HepG2 (cell line): ENCODE data around the gene DLEC1. TPM values are rescaled to one million over a fixed set of nuclear protein-coding genes. Genes with fewer than 3 reads are reported as not detected.

ENCODE experiments used
- AKAP8 ChIP-seq: sonication (generic); formaldehyde crosslinking; IDR thresholded peaks from 2 replicates; pipeline ENCODE4 v1.5.1; 2020; ENCODE audit warnings: mild to moderate bottlenecking, missing genetic modification reagents
- CCDC6 ChIP-seq: sonication (generic); formaldehyde crosslinking; IDR thresholded peaks from 2 replicates; pipeline ENCODE4 v1.8.1; 2022; ENCODE audit warnings: mild to moderate bottlenecking, missing genetic modification reagents, moderate library complexity
- CHCHD3 ChIP-seq: sonication (generic); formaldehyde crosslinking; IDR thresholded peaks from 2 replicates; pipeline ENCODE4 v1.8.0; 2022; ENCODE audit warnings: mild to moderate bottlenecking, missing genetic modification reagents, moderate library complexity
- ELF1 ChIP-seq: sonication (generic); formaldehyde crosslinking; IDR thresholded peaks from 2 replicates; pipeline ENCODE4 v1.4.0; 2020; ENCODE audit warnings: missing genetic modification reagents
- GATAD2A ChIP-seq: IDR thresholded peaks from 2 replicates; pipeline ENCODE4 v1.6.1; 2016
- LCORL ChIP-seq, 2 experiments: fragments of 450-650 bp in 1 of 2; sonication (generic) in 1 of 2; formaldehyde crosslinking in 1 of 2; IDR thresholded peaks; 2 replicates each; pipeline versions ENCODE4 v1.5.0 to v1.6.1; 2017 to 2020; ENCODE audit warnings: antibody characterized with exemption in 1 of 2, missing genetic modification reagents in 1 of 2
- POGZ ChIP-seq: sonication (generic); formaldehyde crosslinking; IDR thresholded peaks from 2 replicates; pipeline ENCODE4 v1.4.0; 2020; ENCODE audit warnings: mild to moderate bottlenecking, missing genetic modification reagents
- REPIN1 ChIP-seq: sonication (generic); formaldehyde crosslinking; IDR thresholded peaks from 2 replicates; pipeline ENCODE4 v1.8.0; 2022; ENCODE audit warnings: missing genetic modification reagents, low read depth, mild to moderate bottlenecking, borderline replicate concordance
- SETDB1 ChIP-seq: sonication (generic); formaldehyde crosslinking; IDR thresholded peaks from 2 replicates; pipeline ENCODE4 v1.5.1; 2020; ENCODE audit warnings: missing genetic modification reagents, mild to moderate bottlenecking, borderline replicate concordance
- SMAD1 ChIP-seq: sonication (generic); formaldehyde crosslinking; IDR thresholded peaks from 2 replicates; pipeline ENCODE4 v1.4.0; 2020; ENCODE audit warnings: missing genetic modification reagents, low read depth, mild to moderate bottlenecking, borderline replicate concordance
- SNRNP70 ChIP-seq: fragments of 200-400 bp; formaldehyde crosslinking; IDR thresholded peaks from 2 replicates; pipeline ENCODE4 v1.6.1; 2017; ENCODE audit warnings: mild to moderate bottlenecking, low read depth, low read length, moderate library complexity
- ZNF333 ChIP-seq: sonication (generic); formaldehyde crosslinking; IDR thresholded peaks from 2 replicates; pipeline ENCODE4 v1.4.0; 2020; ENCODE audit warnings: mild to moderate bottlenecking, missing genetic modification reagents, borderline replicate concordance
- ZNF350 ChIP-seq: sonication (generic); formaldehyde crosslinking; IDR thresholded peaks from 2 replicates; pipeline ENCODE4 v1.4.0; 2020; ENCODE audit warnings: mild to moderate bottlenecking, low read depth, missing genetic modification reagents, borderline replicate concordance
- ZNF709 ChIP-seq: sonication (generic); formaldehyde crosslinking; IDR thresholded peaks from 2 replicates; pipeline ENCODE4 v1.5.0; 2020; ENCODE audit warnings: mild to moderate bottlenecking, missing genetic modification reagents
- ZNF782 ChIP-seq: sonication (generic); formaldehyde crosslinking; IDR thresholded peaks from 2 replicates; pipeline ENCODE4 v1.4.0; 2020; ENCODE audit warnings: missing genetic modification reagents, mild to moderate bottlenecking, borderline replicate concordance
- polyA plus RNA-seq, 8 experiments: library from polyadenylated mRNA; depleted of rRNA in 3 of 8; stranded (reverse) in 7 of 8; unstranded in 1 of 8; fragments of >200 nt; fragmentation: Illumina TruSeq in 4 of 8; extraction: Trizol in 4 of 8; gene quantifications; 2 replicates each; pipeline versions ENCODE4 v1.2.1 to v1.2.3, GENCODE V29; 2011 to 2016; ENCODE audit warnings: low read depth in 4 of 8, missing spikeins in 1 of 8, mixed read lengths in 1 of 8; ENCODE audit not compliant: insufficient read depth in 1 of 8
- total RNA-seq, 5 experiments: library from RNA; depleted of rRNA; stranded (reverse); fragments of >200 nt; fragmentation: Illumina TruSeq; extraction: Trizol; gene quantifications; 2 replicates each; pipeline ENCODE4 v1.2.3, GENCODE V29; 2016; ENCODE audit warnings: low read depth in 1 of 5
- TF ChIP-seq, protein P1 (sequence below), 2 experiments: sonication (generic) in 1 of 2; formaldehyde crosslinking in 1 of 2; IDR thresholded peaks; 2 replicates each; pipeline versions ENCODE4 v1.6.1 to v1.9.0; 2014 to 2022; ENCODE audit warnings: antibody characterized with exemption in 1 of 2, borderline replicate concordance in 1 of 2, inconsistent platforms in 1 of 2, low read depth in 1 of 2, missing genetic modification reagents in 1 of 2
- TF ChIP-seq, protein P2 (sequence below): sonication (generic); formaldehyde crosslinking; IDR thresholded peaks from 2 replicates; pipeline ENCODE4 v1.8.1; 2022; ENCODE audit warnings: mild to moderate bottlenecking, missing genetic modification reagents
- TF ChIP-seq, protein P3 (sequence below): sonication (generic); formaldehyde crosslinking; IDR thresholded peaks from 2 replicates; pipeline ENCODE4 v1.8.1; 2022; ENCODE audit warnings: low read depth, mild to moderate bottlenecking, missing genetic modification reagents

The DLEC1 gene
- total and polyA plus RNA-seq, 2 of the 13 experiments (the other 11 are each of a cell fraction or from before 2014, with no cell fraction given), result 0.09 TPM; not detected in 1

DNA sequence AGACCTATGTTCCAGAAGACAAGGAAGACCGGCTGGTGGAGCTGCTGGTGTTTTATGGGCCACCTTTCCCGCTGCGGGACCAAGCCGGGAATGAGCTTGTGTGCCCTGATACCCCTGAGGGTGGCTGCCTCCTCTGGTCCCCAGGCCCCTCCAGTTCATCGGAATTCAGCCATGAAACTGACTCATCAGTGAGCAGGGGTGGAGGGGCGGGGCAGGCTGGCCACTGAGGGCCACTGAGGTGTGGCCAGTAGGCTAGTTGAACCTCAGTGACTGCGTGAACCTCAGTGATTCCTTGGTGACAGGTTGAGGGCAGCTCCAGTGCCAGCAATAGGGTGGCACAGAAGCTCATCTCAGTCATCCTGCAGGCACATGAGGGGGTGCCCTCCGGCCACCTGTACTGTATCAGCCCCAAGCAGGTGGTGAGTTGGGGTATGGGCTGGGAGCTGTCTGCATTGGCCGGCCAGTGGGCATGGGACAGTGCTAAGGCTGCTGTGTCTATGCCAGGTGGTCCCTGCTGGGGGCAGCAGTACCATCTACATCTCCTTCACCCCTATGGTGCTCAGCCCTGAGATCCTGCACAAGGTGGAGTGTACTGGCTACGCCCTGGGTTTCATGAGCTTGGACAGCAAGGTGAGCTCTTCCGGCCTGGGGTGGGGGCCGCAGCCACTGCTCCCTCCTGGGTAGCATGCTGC is 77.6 kb downstream of the DLEC1 start (continued):
- TF ChIP-seq, protein P1, sequence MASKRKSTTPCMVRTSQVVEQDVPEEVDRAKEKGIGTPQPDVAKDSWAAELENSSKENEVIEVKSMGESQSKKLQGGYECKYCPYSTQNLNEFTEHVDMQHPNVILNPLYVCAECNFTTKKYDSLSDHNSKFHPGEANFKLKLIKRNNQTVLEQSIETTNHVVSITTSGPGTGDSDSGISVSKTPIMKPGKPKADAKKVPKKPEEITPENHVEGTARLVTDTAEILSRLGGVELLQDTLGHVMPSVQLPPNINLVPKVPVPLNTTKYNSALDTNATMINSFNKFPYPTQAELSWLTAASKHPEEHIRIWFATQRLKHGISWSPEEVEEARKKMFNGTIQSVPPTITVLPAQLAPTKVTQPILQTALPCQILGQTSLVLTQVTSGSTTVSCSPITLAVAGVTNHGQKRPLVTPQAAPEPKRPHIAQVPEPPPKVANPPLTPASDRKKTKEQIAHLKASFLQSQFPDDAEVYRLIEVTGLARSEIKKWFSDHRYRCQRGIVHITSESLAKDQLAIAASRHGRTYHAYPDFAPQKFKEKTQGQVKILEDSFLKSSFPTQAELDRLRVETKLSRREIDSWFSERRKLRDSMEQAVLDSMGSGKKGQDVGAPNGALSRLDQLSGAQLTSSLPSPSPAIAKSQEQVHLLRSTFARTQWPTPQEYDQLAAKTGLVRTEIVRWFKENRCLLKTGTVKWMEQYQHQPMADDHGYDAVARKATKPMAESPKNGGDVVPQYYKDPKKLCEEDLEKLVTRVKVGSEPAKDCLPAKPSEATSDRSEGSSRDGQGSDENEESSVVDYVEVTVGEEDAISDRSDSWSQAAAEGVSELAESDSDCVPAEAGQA (IDR thresholded peaks at IDR 0.05; ENCODE audit: low read depth), result no peak
- TF ChIP-seq, protein P1 (CRISPR knock-in tag; IDR thresholded peaks at IDR 0.05; ENCODE audit: borderline replicate concordance), result no peak
- TF ChIP-seq POGZ (no peak), GATAD2A (CRISPR knock-in tag) (no peak), ZNF782 (CRISPR knock-in tag) (no peak), REPIN1 (CRISPR knock-in tag) (no peak; the same call in 1 of the 2 replicates), SETDB1 (no peak), SNRNP70 (no peak), AKAP8 (CRISPR knock-in tag) (peak; percentile 96), ZNF709 (CRISPR knock-in tag) (no peak), ZNF350 (CRISPR knock-in tag) (no peak), CCDC6 (CRISPR knock-in tag) (no peak), ELF1 (CRISPR knock-in tag) (no peak), CHCHD3 (no peak), ZNF333 (CRISPR knock-in tag) (0 out of 2 replicates have a peak, but pooled peaks have one; percentile 46), SMAD1 (CRISPR knock-in tag) (no peak), LCORL (IDR thresholded peaks at IDR 0.05) (no peak), LCORL (CRISPR knock-in tag; IDR thresholded peaks at IDR 0.05) (no peak)
- TF ChIP-seq, protein P2, sequence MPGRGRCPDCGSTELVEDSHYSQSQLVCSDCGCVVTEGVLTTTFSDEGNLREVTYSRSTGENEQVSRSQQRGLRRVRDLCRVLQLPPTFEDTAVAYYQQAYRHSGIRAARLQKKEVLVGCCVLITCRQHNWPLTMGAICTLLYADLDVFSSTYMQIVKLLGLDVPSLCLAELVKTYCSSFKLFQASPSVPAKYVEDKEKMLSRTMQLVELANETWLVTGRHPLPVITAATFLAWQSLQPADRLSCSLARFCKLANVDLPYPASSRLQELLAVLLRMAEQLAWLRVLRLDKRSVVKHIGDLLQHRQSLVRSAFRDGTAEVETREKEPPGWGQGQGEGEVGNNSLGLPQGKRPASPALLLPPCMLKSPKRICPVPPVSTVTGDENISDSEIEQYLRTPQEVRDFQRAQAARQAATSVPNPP (CRISPR knock-in tag), result 0 out of 2 replicates have a peak, but pooled peaks have one; percentile 29
- TF ChIP-seq, protein P3, sequence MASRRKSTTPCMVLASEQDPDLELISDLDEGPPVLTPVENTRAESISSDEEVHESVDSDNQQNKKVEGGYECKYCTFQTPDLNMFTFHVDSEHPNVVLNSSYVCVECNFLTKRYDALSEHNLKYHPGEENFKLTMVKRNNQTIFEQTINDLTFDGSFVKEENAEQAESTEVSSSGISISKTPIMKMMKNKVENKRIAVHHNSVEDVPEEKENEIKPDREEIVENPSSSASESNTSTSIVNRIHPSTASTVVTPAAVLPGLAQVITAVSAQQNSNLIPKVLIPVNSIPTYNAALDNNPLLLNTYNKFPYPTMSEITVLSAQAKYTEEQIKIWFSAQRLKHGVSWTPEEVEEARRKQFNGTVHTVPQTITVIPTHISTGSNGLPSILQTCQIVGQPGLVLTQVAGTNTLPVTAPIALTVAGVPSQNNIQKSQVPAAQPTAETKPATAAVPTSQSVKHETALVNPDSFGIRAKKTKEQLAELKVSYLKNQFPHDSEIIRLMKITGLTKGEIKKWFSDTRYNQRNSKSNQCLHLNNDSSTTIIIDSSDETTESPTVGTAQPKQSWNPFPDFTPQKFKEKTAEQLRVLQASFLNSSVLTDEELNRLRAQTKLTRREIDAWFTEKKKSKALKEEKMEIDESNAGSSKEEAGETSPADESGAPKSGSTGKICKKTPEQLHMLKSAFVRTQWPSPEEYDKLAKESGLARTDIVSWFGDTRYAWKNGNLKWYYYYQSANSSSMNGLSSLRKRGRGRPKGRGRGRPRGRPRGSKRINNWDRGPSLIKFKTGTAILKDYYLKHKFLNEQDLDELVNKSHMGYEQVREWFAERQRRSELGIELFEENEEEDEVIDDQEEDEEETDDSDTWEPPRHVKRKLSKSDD (CRISPR knock-in tag), result no peak
